Measurements from ENCODE around the gene NCAPH2. TPM values are rescaled to one million over a fixed set of nuclear protein-coding genes. Genes with fewer than 3 reads are reported as not detected.
"Not testable (repeated sequence)": the region's sequence is repeated elsewhere in the genome, so short reads cannot be mapped to it uniquely, and the experiment has no call there.

Gene NCAPH2
- total RNA-seq, 2 experiments from 2014 or later, result 143 to 152 TPM

DNA sequence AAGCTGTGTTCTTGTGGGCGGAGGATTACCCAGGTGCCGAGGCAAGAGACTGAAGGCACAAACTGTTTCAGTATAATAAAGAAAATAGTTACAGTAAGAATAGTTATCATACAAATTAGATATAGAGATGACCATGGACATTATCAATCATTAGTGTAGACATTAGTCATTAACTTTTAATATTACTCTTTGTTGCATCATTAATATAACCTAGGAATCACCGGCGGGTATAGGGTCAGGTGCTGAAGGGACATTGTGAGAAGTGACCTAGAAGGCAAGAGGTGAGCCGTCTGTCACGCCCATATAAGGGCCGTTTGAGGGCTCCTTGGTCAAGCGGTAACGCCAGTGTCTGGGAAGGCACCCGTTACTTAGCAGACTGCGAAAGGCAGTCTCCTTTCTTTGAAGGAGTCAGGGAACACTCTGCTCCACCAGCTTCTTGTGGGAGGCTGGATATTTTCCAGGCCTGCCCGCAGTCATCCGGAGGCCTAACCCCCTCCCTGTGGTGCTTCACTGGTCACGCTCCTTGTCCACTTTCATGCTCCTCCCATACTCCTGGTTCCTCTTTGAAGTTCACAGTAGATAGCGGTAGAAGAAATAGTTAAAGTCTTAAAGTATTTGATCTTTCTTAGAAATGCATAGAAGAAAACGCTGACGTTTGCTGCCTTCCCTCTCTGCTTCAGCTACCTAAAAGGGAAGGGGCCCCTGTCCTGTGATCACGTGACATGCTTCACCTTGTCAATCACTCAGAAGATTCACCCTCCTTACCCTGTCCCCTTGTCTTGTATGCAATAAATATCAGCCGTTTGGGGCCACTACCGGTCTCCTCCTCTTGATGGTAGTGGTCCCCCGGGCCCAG lies 26.1 kb downstream of the NCAPH2 start:
- DNase-seq, H3K9me3 Mint-ChIP-seq: not testable (repeated sequence)
- Mint-ChIP-seq H3K4me1 (peaks cover 42% of the 10 kb centered on the region), H3K27me3 (peaks cover 16% of the 10 kb centered on the region), H3K36me3 (peaks cover 17% of the 10 kb centered on the region), H3K4me3 (peak overlapping the region; percentile 95), H3K27ac (peak overlapping the region; percentile 99)

DNA sequence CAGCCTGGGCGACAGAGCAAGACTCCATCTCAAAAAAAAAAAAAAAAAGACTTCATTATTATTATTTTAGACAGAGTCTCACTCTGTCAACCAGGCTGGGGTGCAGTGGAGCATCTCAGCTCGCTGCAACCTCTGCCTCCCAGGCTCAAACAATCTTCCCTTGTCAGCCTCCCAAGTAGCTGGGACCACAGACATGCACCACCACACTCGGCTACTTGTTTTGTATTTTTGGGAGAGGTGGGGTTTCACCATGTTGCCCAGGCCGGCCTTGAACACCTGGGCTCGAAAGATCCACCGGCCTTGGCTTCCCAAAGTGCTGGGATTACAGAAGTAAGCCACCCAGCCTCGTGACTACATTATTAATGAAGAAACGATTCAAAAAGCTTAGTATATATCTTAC lies 27.1 kb downstream of the NCAPH2 start:
- Mint-ChIP-seq H3K9me3 (peaks cover 3% of the 10 kb centered on the region), H3K4me1 (peaks cover 51% of the 10 kb centered on the region), H3K4me3 (no peak overlapping the region), H3K27ac (no peak overlapping the region), H3K36me3 (peaks cover 16% of the 10 kb centered on the region), H3K27me3 (peaks cover 16% of the 10 kb centered on the region)
- DNase-seq, result no peak

DNA sequence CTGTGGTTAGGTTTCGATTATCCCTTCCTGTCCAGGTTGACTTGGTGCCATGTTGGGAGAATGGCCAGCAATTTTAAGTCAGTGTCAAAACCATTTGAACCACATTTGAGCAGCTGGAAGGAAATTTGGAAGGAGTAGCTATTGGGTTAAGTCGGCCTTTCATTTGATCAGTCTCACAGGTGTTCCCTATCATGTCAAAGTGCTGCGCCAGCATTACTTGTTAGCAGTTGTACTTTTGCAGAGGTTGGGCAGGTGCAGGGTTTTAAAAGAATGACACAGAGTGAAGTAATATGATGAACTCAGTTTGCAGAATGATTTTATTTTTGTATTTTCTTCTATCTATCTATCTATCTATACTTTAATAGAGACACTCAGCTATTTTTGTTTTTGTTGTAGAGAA lies 28.2 kb downstream of the NCAPH2 start:
- H3K4me3 Mint-ChIP-seq, result no peak overlapping the region
- no peak for DNase-seq
- peak overlapping the region; percentile 60 for H3K27ac Mint-ChIP-seq
- peaks cover 3% of the 10 kb centered on the region for H3K9me3 Mint-ChIP-seq
- peaks cover 58% of the 10 kb centered on the region for H3K4me1 Mint-ChIP-seq
- H3K27me3 Mint-ChIP-seq, result peaks cover 7% of the 10 kb centered on the region
- H3K36me3 Mint-ChIP-seq, result peaks cover 20% of the 10 kb centered on the region

DNA sequence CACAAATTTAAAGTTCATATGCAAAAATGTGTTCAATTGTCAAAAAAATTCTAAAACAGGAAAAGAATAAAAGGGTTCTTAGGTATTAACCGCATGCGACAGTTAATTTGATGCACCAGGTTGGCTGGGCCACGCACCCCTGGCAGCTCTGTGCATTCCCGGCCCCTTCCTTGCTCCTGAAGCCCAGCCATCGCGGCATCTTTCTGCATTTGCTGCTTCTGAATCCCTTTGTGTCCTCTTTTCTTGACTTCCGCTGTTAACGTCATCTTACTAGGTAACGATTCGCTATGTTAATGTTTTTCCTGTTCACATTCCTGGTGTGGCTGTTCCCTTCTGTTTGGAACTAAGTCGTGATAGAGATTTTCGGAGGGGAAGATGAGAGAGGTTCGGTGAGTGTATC lies 29.7 kb downstream of the NCAPH2 start:
- peaks cover 34% of the 10 kb centered on the region for H3K36me3 Mint-ChIP-seq
- H3K27ac Mint-ChIP-seq, result peak overlapping the region; percentile 100
- peak overlapping the region; percentile 42 for H3K4me3 Mint-ChIP-seq

DNA sequence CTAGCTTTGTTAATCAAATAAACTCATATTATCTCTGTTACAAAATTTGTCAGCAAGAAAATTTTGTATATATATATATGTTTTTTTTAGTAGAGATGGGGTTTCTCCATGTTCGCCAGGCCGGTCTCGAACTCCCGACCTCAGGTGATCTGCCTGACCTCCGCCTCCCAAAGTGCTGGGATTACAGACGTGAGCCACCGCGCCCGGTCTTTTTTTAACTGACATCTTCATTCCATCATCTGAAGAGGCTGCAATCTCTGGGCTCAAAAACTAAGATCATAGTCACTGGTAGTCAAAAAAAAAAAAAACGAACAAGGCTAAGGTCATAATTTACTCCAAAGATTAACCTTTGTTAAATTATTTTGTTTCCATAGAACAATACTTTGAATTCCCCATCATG lies 32.4 kb downstream of the NCAPH2 start:
- DNase-seq, result no peak
- peaks cover 30% of the 10 kb centered on the region for H3K36me3 Mint-ChIP-seq
- no peaks in the 10 kb centered on the region for H3K27me3 Mint-ChIP-seq
- H3K27ac Mint-ChIP-seq, result peak overlapping the region; percentile 98
- H3K4me1 Mint-ChIP-seq, result peaks cover 65% of the 10 kb centered on the region
- peaks cover 7% of the 10 kb centered on the region for H3K9me3 Mint-ChIP-seq
- peak overlapping the region; percentile 32 for H3K4me3 Mint-ChIP-seq

More for the DNA sequence above, 29.7 kb downstream of the NCAPH2 start:
- no peak for DNase-seq
- peaks cover 68% of the 10 kb centered on the region for H3K4me1 Mint-ChIP-seq
- H3K27me3 Mint-ChIP-seq, result peaks cover 5% of the 10 kb centered on the region
- peaks cover 7% of the 10 kb centered on the region for H3K9me3 Mint-ChIP-seq

DNA sequence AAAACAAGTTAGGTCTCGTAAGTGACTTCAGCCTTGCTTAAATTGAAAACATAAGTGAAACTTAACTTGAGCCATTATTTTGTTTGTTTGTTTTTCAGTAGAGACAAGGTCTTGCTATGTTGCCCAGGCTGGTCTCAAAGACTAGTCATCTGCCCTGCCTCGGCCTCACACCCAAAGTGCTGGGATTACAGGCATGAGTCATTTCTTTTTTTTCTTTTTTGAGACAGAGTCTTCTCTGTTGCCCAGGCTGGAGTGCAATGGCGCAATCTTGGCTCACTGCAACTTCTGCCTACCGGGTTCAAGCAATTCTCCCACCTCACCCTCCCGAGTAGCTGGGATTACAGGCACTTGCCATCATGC lies 33.6 kb downstream of the NCAPH2 start:
- Mint-ChIP-seq H3K4me1 (peaks cover 70% of the 10 kb centered on the region), H3K27ac (peak overlapping the region; percentile 98), H3K36me3 (peaks cover 30% of the 10 kb centered on the region)
- not testable (repeated sequence) for H3K27me3 Mint-ChIP-seq, H3K4me3 Mint-ChIP-seq, H3K9me3 Mint-ChIP-seq
- DNase-seq, result peak; percentile 37

DNA sequence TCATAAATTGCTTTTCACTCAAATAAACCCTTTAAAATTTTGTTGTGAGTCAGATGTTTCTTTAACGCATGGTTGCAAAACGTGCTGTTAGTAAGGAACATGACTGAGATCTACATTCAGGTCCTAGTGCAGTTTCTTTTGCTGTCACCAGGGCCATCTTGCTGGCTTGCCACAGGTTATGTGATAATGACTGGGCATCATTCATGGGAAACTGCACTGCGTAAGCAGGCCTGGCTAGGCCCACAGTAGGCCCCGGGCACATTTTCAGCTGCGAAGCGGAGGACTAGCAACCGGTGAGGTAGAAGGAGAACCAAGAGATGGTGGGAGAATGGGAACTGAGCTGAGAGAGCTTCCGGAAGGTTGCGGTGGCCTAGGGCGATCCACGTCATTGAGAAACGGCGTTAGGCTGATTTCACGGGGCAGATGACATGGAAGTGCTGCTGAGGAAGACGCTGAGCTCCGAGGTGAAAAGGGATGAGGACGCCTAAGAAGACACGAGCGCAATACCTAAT lies 34.4 kb downstream of the NCAPH2 start:
- H3K9me3 Mint-ChIP-seq, result peaks cover 7% of the 10 kb centered on the region
- H3K27me3 Mint-ChIP-seq, result no peaks in the 10 kb centered on the region
- peak overlapping the region; percentile 98 for H3K27ac Mint-ChIP-seq
- peaks cover 27% of the 10 kb centered on the region for H3K36me3 Mint-ChIP-seq
- no peak for DNase-seq
- peaks cover 68% of the 10 kb centered on the region for H3K4me1 Mint-ChIP-seq
- peak overlapping the region; percentile 40 for H3K4me3 Mint-ChIP-seq

DNA sequence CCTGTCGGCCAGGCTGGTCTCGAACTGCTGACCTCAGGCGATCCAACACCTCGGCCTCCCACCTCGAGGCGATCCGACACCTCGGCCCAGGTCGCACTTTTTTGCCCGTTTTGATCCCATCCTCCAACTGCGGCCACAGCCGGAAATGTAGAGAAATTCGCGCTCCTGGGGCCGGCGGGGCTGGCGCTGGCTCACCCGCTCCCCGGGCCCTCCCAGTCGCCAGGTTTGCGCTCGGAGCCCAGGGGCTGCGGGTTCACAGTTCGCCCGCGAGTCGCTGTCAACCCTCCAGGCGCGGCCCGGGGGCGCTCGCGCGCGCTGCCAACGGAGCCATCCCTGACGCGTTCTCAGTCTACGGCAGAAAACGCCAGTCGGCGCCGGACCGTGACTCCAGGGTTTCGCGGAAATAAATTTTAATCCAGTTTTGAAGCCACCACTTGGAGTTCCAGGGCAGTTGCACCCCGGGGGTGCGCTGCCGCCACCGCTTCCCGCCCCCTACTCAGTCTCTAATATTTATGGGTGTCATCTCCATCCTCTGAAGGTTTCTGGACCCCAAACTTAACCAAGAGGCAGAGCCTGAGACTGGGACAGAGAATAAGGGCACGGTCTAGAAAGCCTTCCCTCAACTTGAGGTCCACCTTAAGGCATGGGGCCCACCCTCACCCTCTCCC lies 36.2 kb downstream of the NCAPH2 start:
- H3K4me1 Mint-ChIP-seq, result peaks cover 58% of the 10 kb centered on the region
- no peaks in the 10 kb centered on the region for H3K27me3 Mint-ChIP-seq
- peak overlapping the region; percentile 48 for H3K4me3 Mint-ChIP-seq
- H3K9me3 Mint-ChIP-seq, result peaks cover 4% of the 10 kb centered on the region
- peak overlapping the region; percentile 89 for H3K27ac Mint-ChIP-seq
- H3K36me3 Mint-ChIP-seq, result peaks cover 20% of the 10 kb centered on the region
- peak; percentile 91 for DNase-seq

DNA sequence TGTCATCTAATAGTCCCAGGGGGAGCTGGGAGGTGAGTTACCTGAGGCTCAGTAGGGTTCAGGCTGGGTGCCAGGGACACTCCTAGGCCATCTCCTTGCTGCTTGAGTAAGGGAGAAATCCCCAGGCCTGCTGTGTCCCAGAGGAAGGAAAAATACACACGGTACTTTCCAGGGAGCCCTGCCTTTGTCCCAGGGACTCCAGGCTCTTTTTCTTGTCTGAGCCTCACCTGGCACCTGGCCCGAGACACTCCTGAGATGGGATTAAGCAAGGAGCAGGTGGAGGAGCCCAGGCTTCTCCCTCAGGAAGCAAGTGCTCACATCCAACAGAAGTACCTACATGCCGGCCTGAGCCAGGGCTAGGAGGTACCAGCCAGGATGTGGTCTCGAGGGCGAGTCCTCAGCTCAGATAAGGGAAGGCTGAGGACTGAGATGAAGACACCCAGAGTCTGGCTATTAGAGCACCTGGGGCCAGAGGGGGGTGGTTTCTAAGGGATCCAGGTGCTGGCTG lies 36.8 kb downstream of the NCAPH2 start:
- DNase-seq, result peak; percentile 33
- H3K4me1 Mint-ChIP-seq, result peaks cover 54% of the 10 kb centered on the region
- H3K9me3 Mint-ChIP-seq, result peaks cover 4% of the 10 kb centered on the region
- H3K36me3 Mint-ChIP-seq, result peaks cover 22% of the 10 kb centered on the region
- H3K27me3 Mint-ChIP-seq, result no peaks in the 10 kb centered on the region
- peak overlapping the region; percentile 89 for H3K27ac Mint-ChIP-seq
- H3K4me3 Mint-ChIP-seq, result peak overlapping the region; percentile 48

DNA sequence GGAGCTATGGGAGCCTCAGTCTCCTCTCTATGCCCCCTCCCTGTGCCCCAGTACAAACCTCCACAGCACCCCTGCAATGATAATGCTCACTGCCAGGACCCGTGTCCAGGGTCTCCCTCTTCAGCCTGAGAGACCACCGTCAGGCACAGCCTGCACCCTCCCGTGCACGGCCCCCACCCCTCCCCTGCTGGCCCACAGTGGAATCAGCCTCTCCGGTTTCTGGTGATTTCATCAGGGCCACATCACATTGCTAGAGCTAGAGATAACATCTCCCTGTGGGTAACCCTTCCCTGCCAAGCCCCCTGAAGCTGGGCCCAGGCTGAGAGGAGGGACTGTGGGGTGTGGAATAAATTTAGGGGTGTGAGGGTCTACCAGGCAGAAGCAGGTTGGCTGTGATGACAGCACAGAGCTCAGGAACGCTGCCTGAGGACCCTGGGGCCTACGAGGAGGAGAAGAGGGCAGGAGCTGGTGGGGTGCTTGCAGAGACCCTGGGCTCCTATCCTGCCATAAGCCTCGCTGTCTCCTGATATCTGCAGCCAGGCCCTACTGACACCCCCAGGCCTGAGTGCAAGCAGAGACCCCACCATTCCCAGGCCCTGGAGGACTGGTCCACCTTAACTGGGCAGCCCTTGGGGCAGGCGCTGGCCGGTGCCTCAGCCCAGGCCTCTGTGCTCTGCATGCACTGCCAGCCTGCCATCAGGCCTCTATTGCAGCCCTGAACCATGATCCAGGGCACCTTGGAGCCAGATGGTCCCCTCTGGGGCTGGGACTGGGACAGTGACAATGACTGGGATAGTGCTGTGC lies 37.7 kb downstream of the NCAPH2 start, which contains the start of gene KLHDC7B:
Gene KLHDC7B, plus strand, starts transcription at position 378 of the 804 bp plus-strand sequence. Its CDS starts 345 bp downstream, at position 723.
- Mint-ChIP-seq H3K4me1 (peaks cover 56% of the 10 kb centered on the region), H3K4me3 (peak within 1 kb of the TSS; percentile 62), H3K36me3 (peaks cover 26% of the 10 kb centered on the region), H3K9me3 (peaks cover 4% of the 10 kb centered on the region), H3K27ac (peak within 1 kb of the TSS; percentile 89), H3K27me3 (no peaks in the 10 kb centered on the region)
- DNase-seq, result peak; percentile 53

DNA sequence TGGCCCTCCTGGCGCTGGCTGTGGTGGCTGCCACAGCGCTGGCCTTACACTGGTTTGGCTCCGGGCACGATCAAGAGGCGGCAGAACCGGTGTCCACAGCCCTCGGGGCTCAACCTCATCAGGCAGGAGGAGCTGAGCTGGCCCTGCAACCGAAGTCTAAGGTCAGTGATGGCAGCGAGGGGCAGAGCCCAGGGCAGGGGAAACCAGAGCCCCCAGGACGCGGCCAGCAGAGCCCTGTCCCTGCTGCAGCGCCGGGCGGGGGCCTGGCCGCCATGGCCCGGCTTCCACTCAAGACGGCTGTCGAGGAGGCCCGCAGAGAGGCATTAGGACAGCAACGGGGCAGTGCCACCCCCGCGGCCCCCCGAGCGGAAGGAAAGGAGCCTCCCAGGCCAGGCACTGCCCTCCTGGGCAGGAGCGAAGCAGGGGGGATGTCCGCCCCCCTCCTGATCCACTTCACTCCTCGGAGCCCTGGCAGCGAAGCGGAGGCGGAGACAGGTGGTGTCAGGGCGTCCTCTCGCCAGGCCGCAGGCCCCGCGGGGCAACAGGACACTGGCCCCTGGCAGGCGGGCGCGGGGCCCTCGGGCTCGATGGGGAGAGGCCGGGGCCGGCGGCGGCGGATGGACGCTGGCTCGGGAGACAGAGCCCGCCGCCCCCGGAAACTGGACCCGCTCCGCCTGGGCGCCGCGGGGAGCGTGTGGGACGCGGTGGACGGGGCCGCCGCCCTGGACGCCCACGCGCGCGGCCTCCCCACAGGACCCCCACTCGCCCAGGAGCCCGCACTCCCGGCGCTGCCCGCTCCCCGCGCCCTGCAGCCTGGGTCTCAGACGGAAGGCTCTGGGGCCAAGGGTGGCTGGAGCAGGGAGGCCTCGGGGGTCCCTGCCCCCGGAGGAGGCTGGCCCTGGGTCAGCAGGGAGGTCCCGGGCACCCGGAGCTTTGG lies 38.6 kb downstream of the NCAPH2 start:
- peaks cover 49% of the 10 kb centered on the region for H3K4me1 Mint-ChIP-seq
- H3K27ac Mint-ChIP-seq, result peak overlapping the region; percentile 89
- H3K36me3 Mint-ChIP-seq, result peaks cover 21% of the 10 kb centered on the region
- DNase-seq, result no peak
- H3K27me3 Mint-ChIP-seq, result no peaks in the 10 kb centered on the region
- peaks cover 4% of the 10 kb centered on the region for H3K9me3 Mint-ChIP-seq
- peak overlapping the region; percentile 53 for H3K4me3 Mint-ChIP-seq

DNA sequence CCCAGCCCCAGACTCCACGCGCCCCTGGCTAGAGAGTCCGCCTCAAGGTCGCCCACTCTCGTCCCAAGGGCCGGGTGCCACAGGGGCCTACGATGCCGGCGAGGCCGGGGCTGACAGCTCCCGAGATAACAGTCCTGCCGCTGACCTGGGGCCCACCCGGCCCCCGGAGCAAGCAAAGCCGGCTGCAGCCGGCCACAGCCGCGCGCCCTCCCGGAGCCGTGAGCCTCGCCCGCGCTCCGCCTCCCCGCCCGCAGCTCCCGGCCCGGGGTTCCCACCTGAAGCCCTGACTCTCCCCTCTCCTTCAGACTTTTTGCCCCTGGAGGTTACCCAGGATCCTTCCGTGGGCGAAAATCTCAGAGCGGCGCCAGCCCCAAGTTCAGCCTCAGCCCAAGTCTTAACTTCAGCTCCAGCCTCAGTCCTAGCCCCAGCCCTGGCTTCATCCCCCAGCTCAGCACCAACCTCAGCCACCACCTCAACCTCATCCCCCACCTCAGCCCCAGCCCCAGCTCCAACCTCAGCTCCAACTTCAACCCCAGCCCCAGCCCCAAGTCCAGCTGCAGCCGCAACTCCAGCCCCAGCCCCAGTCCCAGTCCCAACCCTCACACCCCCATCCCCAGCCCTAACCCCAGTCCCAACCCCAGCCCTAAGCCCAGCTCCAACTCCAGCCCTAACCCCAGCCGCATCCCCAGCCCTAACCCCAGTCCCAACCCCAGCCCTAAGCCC lies 39.4 kb downstream of the NCAPH2 start:
- DNase-seq, result no peak
- H3K9me3 Mint-ChIP-seq, result peaks cover 2% of the 10 kb centered on the region
- H3K27me3 Mint-ChIP-seq, result no peaks in the 10 kb centered on the region
- peaks cover 41% of the 10 kb centered on the region for H3K4me1 Mint-ChIP-seq
- H3K27ac Mint-ChIP-seq, result peak overlapping the region; percentile 86
- peak overlapping the region; percentile 81 for H3K4me3 Mint-ChIP-seq
- peaks cover 14% of the 10 kb centered on the region for H3K36me3 Mint-ChIP-seq
